Activated T-helper 2 cell treated with anti-CD3 and anti-CD28 coated beads, Interferon-gamma antibody, Interleukin-2, Interleukin-4, amounts not matched to agents 10 μg/mL and 5 μg/mL and 100 μg/mL, durations not matched to agents 14 hours and 24 hours and 36 hours (primary cell): ENCODE measurements around the gene USP17L19. TPM values are rescaled to one million over a fixed set of nuclear protein-coding genes. Genes with fewer than 3 reads are reported as not detected.
"Not testable (repeated sequence)": the region's sequence is repeated elsewhere in the genome, so short reads cannot be mapped to it uniquely, and the experiment has no call there.

Experiments
- DNase-seq: peaks from one replicate; pipeline ENCODE4 v3.0.0; 2021; ENCODE audit warnings: low spot score
- H3K27ac Mint-ChIP-seq: one replicate; pipeline ENCODE4 v1.8.0; 2021; ENCODE audit warnings: mixed read lengths
- H3K27me3 Mint-ChIP-seq: one replicate; pipeline ENCODE4 v1.8.0; 2021; ENCODE audit warnings: low read depth, mixed read lengths
- H3K36me3 Mint-ChIP-seq: one replicate; pipeline ENCODE4 v1.8.0; 2021; ENCODE audit warnings: low read depth, mixed read lengths
- H3K4me1 Mint-ChIP-seq: one replicate; pipeline ENCODE4 v1.8.0; 2021; ENCODE audit warnings: low read depth, mixed read lengths
- H3K4me3 Mint-ChIP-seq: one replicate; pipeline ENCODE4 v1.8.0; 2021; ENCODE audit warnings: low read depth, mild to moderate bottlenecking, moderate library complexity, mixed read lengths
- H3K9me3 Mint-ChIP-seq: one replicate; pipeline ENCODE4 v1.8.0; 2021; ENCODE audit warnings: mixed read lengths
- intact Hi-C: fragments of 100-400 bp; cut with micrococcal nuclease; formaldehyde crosslinking; loops from one replicate; pipeline ENCODE4 v1.15.1; 2023
- total RNA-seq: library from RNA; stranded (reverse); gene quantifications from 2 replicates; pipeline ENCODE4 v1.2.3, GENCODE V29; 2022

The USP17L19 gene
- not detected in 2 replicates for total RNA-seq

- H3K27me3 Mint-ChIP-seq, H3K9me3 Mint-ChIP-seq, DNase-seq, H3K36me3 Mint-ChIP-seq, intact Hi-C loops, H3K4me3 Mint-ChIP-seq, H3K4me1 Mint-ChIP-seq, H3K27ac Mint-ChIP-seq: not testable (repeated sequence)
Observed at GRCh38 chr4:9253078-9253477, at the start of gene USP17L19. Gene USP17L19 (plus strand): TSS chr4:9253378. CDS start chr4:9253378, 0 bp downstream.

- DNase-seq, H3K9me3 Mint-ChIP-seq, H3K36me3 Mint-ChIP-seq, intact Hi-C loops, H3K4me1 Mint-ChIP-seq, H3K27ac Mint-ChIP-seq, H3K27me3 Mint-ChIP-seq, H3K4me3 Mint-ChIP-seq: not testable (repeated sequence)
Observed at GRCh38 chr4:9210357-9210756, 42.8 kb upstream of the USP17L19 start, which contains the start of gene USP17L10. Gene USP17L10 (plus strand): TSS chr4:9210657. CDS start chr4:9210657, 0 bp downstream.

GRCh38 chr4:9214701-9215100, 38.5 kb upstream of the USP17L19 start:
- intact Hi-C loops, DNase-seq, H3K36me3 Mint-ChIP-seq, H3K4me1 Mint-ChIP-seq, H3K4me3 Mint-ChIP-seq, H3K27me3 Mint-ChIP-seq, H3K27ac Mint-ChIP-seq, H3K9me3 Mint-ChIP-seq: not testable (repeated sequence)

GRCh38 chr4:9215105-9215504, 38.1 kb upstream of the USP17L19 start, which contains the start of gene USP17L11:
Gene USP17L11 (plus strand): TSS chr4:9215405. CDS start chr4:9215405, 0 bp downstream.
- H3K4me3 Mint-ChIP-seq, H3K4me1 Mint-ChIP-seq, DNase-seq, H3K36me3 Mint-ChIP-seq, H3K27ac Mint-ChIP-seq, H3K9me3 Mint-ChIP-seq, intact Hi-C loops, H3K27me3 Mint-ChIP-seq: not testable (repeated sequence)

GRCh38 chr4:9219852-9220251, 33.3 kb upstream of the USP17L19 start, which contains the start of gene USP17L12:
Gene USP17L12 (plus strand): TSS chr4:9220152. CDS start chr4:9220152, 0 bp downstream.
- H3K27ac Mint-ChIP-seq, H3K4me1 Mint-ChIP-seq, H3K36me3 Mint-ChIP-seq, DNase-seq, H3K4me3 Mint-ChIP-seq, H3K27me3 Mint-ChIP-seq, intact Hi-C loops, H3K9me3 Mint-ChIP-seq: not testable (repeated sequence)

- DNase-seq, H3K27me3 Mint-ChIP-seq, H3K9me3 Mint-ChIP-seq, H3K4me1 Mint-ChIP-seq, intact Hi-C loops, H3K36me3 Mint-ChIP-seq, H3K27ac Mint-ChIP-seq, H3K4me3 Mint-ChIP-seq: not testable (repeated sequence)
Observed at GRCh38 chr4:9224596-9224995, 28.6 kb upstream of the USP17L19 start, which contains the start of gene USP17L13. Gene USP17L13 (plus strand): TSS chr4:9224896. CDS start chr4:9224896, 0 bp downstream.

- H3K27me3 Mint-ChIP-seq, DNase-seq, H3K27ac Mint-ChIP-seq, intact Hi-C loops, H3K4me3 Mint-ChIP-seq, H3K36me3 Mint-ChIP-seq, H3K4me1 Mint-ChIP-seq, H3K9me3 Mint-ChIP-seq: not testable (repeated sequence)
Observed at GRCh38 chr4:9230249-9230648, 22.9 kb upstream of the USP17L19 start.

- DNase-seq, intact Hi-C loops, H3K4me1 Mint-ChIP-seq, H3K27me3 Mint-ChIP-seq, H3K9me3 Mint-ChIP-seq, H3K27ac Mint-ChIP-seq, H3K36me3 Mint-ChIP-seq, H3K4me3 Mint-ChIP-seq: not testable (repeated sequence)
Observed at GRCh38 chr4:9234085-9234484, 19.1 kb upstream of the USP17L19 start, which contains the start of gene USP17L15. Gene USP17L15 (plus strand): TSS chr4:9234385. CDS start chr4:9234385, 0 bp downstream.

- H3K9me3 Mint-ChIP-seq, DNase-seq, H3K4me1 Mint-ChIP-seq, intact Hi-C loops, H3K27ac Mint-ChIP-seq, H3K27me3 Mint-ChIP-seq, H3K36me3 Mint-ChIP-seq, H3K4me3 Mint-ChIP-seq: not testable (repeated sequence)
Observed at GRCh38 chr4:9238461-9238860, 14.7 kb upstream of the USP17L19 start.

- intact Hi-C loops, DNase-seq, H3K27me3 Mint-ChIP-seq, H3K36me3 Mint-ChIP-seq, H3K4me3 Mint-ChIP-seq, H3K9me3 Mint-ChIP-seq, H3K27ac Mint-ChIP-seq, H3K4me1 Mint-ChIP-seq: not testable (repeated sequence)
Observed at GRCh38 chr4:9243579-9243978, 9.6 kb upstream of the USP17L19 start, which contains the start of gene USP17L17. Gene USP17L17 (plus strand): TSS chr4:9243879. CDS start chr4:9243879, 0 bp downstream.

GRCh38 chr4:9247953-9248680, 5.1 kb upstream of the USP17L19 start, which contains the start of gene USP17L18:
Gene USP17L18 (plus strand): TSS chr4:9248630. CDS start chr4:9248630, 0 bp downstream.
- H3K27me3 Mint-ChIP-seq, intact Hi-C loops, DNase-seq, H3K4me1 Mint-ChIP-seq, H3K36me3 Mint-ChIP-seq, H3K27ac Mint-ChIP-seq, H3K4me3 Mint-ChIP-seq, H3K9me3 Mint-ChIP-seq: not testable (repeated sequence)

- H3K27me3 Mint-ChIP-seq, H3K4me1 Mint-ChIP-seq, DNase-seq, intact Hi-C loops, H3K27ac Mint-ChIP-seq, H3K4me3 Mint-ChIP-seq, H3K36me3 Mint-ChIP-seq, H3K9me3 Mint-ChIP-seq: not testable (repeated sequence)
Observed at GRCh38 chr4:9257824-9258223, 4.6 kb downstream of the USP17L19 start, which contains the start of gene USP17L20. Gene USP17L20 (plus strand): TSS chr4:9258124. CDS start chr4:9258124, 0 bp downstream.

- H3K4me1 Mint-ChIP-seq, H3K9me3 Mint-ChIP-seq, H3K27ac Mint-ChIP-seq, H3K36me3 Mint-ChIP-seq, H3K27me3 Mint-ChIP-seq, H3K4me3 Mint-ChIP-seq, DNase-seq, intact Hi-C loops: not testable (repeated sequence)
Observed at GRCh38 chr4:9262572-9262971, 9.4 kb downstream of the USP17L19 start, which contains the start of gene USP17L21. Gene USP17L21 (plus strand): TSS chr4:9262872. CDS start chr4:9262872, 0 bp downstream.
